GM23248 (cell line): Measurements from ENCODE around the gene RTEL1. TPM values are rescaled to one million over a fixed set of nuclear protein-coding genes. Genes with fewer than 3 reads are reported as not detected.
"Not testable (repeated sequence)": the region's sequence is repeated elsewhere in the genome, so short reads cannot be mapped to it uniquely, and the experiment has no call there.

Experiments
- DNase-seq: peaks from one replicate; pipeline ENCODE4 v3.0.0-alpha.2; 2015
- H2AFZ ChIP-seq: fragments of 200-600 bp; sonication (generic); 2 replicates; pipeline ENCODE4 v1.6.1; 2016; ENCODE audit warnings: antibody characterized with exemption
- H3F3A ChIP-seq: fragments of 200-600 bp; sonication (generic); 2 replicates; pipeline ENCODE4 v1.6.1; 2016; ENCODE audit warnings: mild to moderate bottlenecking, antibody characterized with exemption, mixed run types; ENCODE audit not compliant: insufficient read depth
- H3K27ac ChIP-seq: fragments of 200-600 bp; sonication (generic); 2 replicates; pipeline ENCODE4 v1.5.1; 2016; ENCODE audit warnings: mild to moderate bottlenecking
- H3K27me3 ChIP-seq: fragments of 200-600 bp; sonication (generic); replicated peaks from 2 replicates; pipeline ENCODE4 v1.6.1; 2016; ENCODE audit warnings: mild to moderate bottlenecking; ENCODE audit not compliant: insufficient read depth
- H3K36me3 ChIP-seq: fragments of 200-600 bp; sonication (generic); 2 replicates; pipeline ENCODE4 v1.6.1; 2016; ENCODE audit warnings: low read depth, mild to moderate bottlenecking
- H3K4me1 ChIP-seq: fragments of 200-600 bp; sonication (generic); 2 replicates; pipeline ENCODE4 v1.6.1; 2016; ENCODE audit warnings: mild to moderate bottlenecking; ENCODE audit not compliant: insufficient read depth
- H3K4me2 ChIP-seq: fragments of 200-600 bp; sonication (generic); one replicate; pipeline ENCODE4 v1.6.1; 2016; ENCODE audit warnings: mild to moderate bottlenecking; ENCODE audit not compliant: unreplicated experiment
- H3K4me3 ChIP-seq: fragments of 200-600 bp; sonication (generic); 2 replicates; pipeline ENCODE4 v1.5.1; 2016; ENCODE audit warnings: mild to moderate bottlenecking
- H3K79me2 ChIP-seq: fragments of 200-600 bp; sonication (generic); 2 replicates; pipeline ENCODE4 v1.6.1; 2016; ENCODE audit warnings: mild to moderate bottlenecking; ENCODE audit not compliant: insufficient read depth
- H3K9ac ChIP-seq: fragments of 200-600 bp; sonication (generic); 2 replicates; pipeline ENCODE4 v1.6.1; 2016; ENCODE audit warnings: mild to moderate bottlenecking
- H3K9me2 ChIP-seq: fragments of 200-600 bp; sonication (generic); 2 replicates; pipeline ENCODE4 v1.6.1; 2016; ENCODE audit warnings: mixed run types, mild to moderate bottlenecking, moderate library complexity; ENCODE audit not compliant: insufficient read depth
- H3K9me3 ChIP-seq: fragments of 200-600 bp; sonication (generic); one replicate; pipeline ENCODE4 v1.6.1; 2017; ENCODE audit warnings: low read depth
- H4K20me1 ChIP-seq: fragments of 200-600 bp; sonication (generic); 2 replicates; pipeline ENCODE4 v1.6.0; 2016; ENCODE audit not compliant: insufficient read depth
- EZH2 ChIP-seq: fragments of 200-600 bp; sonication (generic); IDR thresholded peaks from 2 replicates; pipeline ENCODE4 v1.6.1; 2018; ENCODE audit warnings: antibody characterized with exemption, mild to moderate bottlenecking; ENCODE audit not compliant: insufficient read depth, poor library complexity, severe bottlenecking
- EZH2phosphoT487 ChIP-seq: fragments of 200-600 bp; sonication (generic); IDR thresholded peaks from 2 replicates; pipeline ENCODE4 v1.6.1; 2018; ENCODE audit warnings: antibody characterized with exemption, moderate library complexity, mild to moderate bottlenecking, low read depth; ENCODE audit not compliant: insufficient read depth
- WGBS, 2 experiments: methylation state at CpG; one replicate each; pipeline ENCODE4 v1.1.6; 2015 to 2017; ENCODE audit warnings: low lambda C conversion rate in 2 of 2, low coverage in 1 of 2; ENCODE audit errors: missing lambda C conversion rate in 2 of 2; 5-methylcytosine and 5-hydroxymethylcytosine counted together
- in situ Hi-C: fragments of 300-500 bp; cut with MboI; formaldehyde crosslinking; loops from 2 replicates; pipeline ENCODE4 v1.15.0; 2020
- polyA plus RNA-seq: library from polyadenylated mRNA; unstranded; fragments of >200 nt; fragmentation: Nextera tagmentation; extraction: Ambion mirVana; gene quantifications from 2 replicates; pipeline ENCODE4 v1.2.1, GENCODE V29; 2016
- total RNA-seq: library from RNA; depleted of rRNA; stranded (reverse); fragments of >200 nt; shearing (Covaris generic); gene quantifications from 2 replicates; pipeline ENCODE4 v1.2.3, GENCODE V29; 2014; rRNA removed

The RTEL1 gene
- total RNA-seq (15.6 and 30.7 TPM in 2 replicates), polyA plus RNA-seq (8.5 and 8.6 TPM in 2 replicates)

GRCh38 chr20:63657937-63658748 lies at the start of gene RTEL1:
TSS of gene RTEL1 (plus strand) at chr20:63658312. CDS start at chr20:63659403, 1,091 bp downstream.
- Histone ChIP-seq H3K4me1 (peaks cover 13% of the 10 kb centered on the region), H4K20me1 (no peaks in the 10 kb centered on the region), H3K27me3 (no peaks in the 10 kb centered on the region), H3K9me3 (no peaks in the 10 kb centered on the region), H3K36me3 (no peaks in the 10 kb centered on the region), H3F3A (peaks cover 7% of the 10 kb centered on the region; the same call in 1 of the 2 replicates), H3K27ac (peak within 1 kb of the TSS; percentile 75), H3K9ac (peak within 1 kb of the TSS; percentile 88), H3K4me3 (peak within 1 kb of the TSS; percentile 85), H3K79me2 (peaks cover 41% of the 10 kb centered on the region), H3K9me2 (no peaks in the 10 kb centered on the region), H3K4me2 (peak within 1 kb of the TSS; percentile 78), H2AFZ (peak within 1 kb of the TSS; percentile 81)
- WGBS, 2 experiments = 2% methylated on average over 53 to 72 of the region's 73 CpGs
- peak; percentile 97 for DNase-seq
- TF ChIP-seq EZH2phosphoT487 (no peak), EZH2 (no peak)
- in situ Hi-C loops = no loop called here

GRCh38 chr20:63610581-63611435 lies 47.3 kb upstream of the RTEL1 start:
- Histone ChIP-seq H3K4me2 (no peak overlapping the region), H3K36me3 (no peaks in the 10 kb centered on the region), H3K9me2 (no peaks in the 10 kb centered on the region), H3K4me3 (no peak overlapping the region), H3K27ac (no peak overlapping the region), H3K9ac (no peak overlapping the region), H3F3A (no peaks in the 10 kb centered on the region), H3K27me3 (no peaks in the 10 kb centered on the region), H3K9me3 (no peaks in the 10 kb centered on the region), H2AFZ (no peak overlapping the region), H3K4me1 (no peaks in the 10 kb centered on the region), H4K20me1 (no peaks in the 10 kb centered on the region), H3K79me2 (peaks cover 67% of the 10 kb centered on the region)
- in situ Hi-C loops = no loop called here
- DNase-seq = no peak
- TF ChIP-seq EZH2phosphoT487 (no peak), EZH2 (no peak)
- 88 to 90% methylated on average over 17 of the region's 17 CpGs for WGBS, 2 experiments

GRCh38 chr20:63611646-63612045 lies 46.5 kb upstream of the RTEL1 start:
- H3K79me2 ChIP-seq = peaks cover 65% of the 10 kb centered on the region
- no peak overlapping the region for H3K4me2 ChIP-seq
- 95 to 96% methylated on average over 10 of the region's 10 CpGs for WGBS, 2 experiments
- no peaks in the 10 kb centered on the region for H3K4me1 ChIP-seq
- H3K27ac ChIP-seq = no peak overlapping the region
- H3K9me3 ChIP-seq = no peaks in the 10 kb centered on the region
- no peaks in the 10 kb centered on the region for H3K36me3 ChIP-seq
- no peak for DNase-seq
- in situ Hi-C loops = no loop called here
- H3K9me2 ChIP-seq = no peaks in the 10 kb centered on the region
- no peaks in the 10 kb centered on the region for H3F3A ChIP-seq
- TF ChIP-seq EZH2phosphoT487 (no peak), EZH2 (no peak)
- no peak overlapping the region for H2AFZ ChIP-seq
- no peak overlapping the region for H3K9ac ChIP-seq
- no peaks in the 10 kb centered on the region for H3K27me3 ChIP-seq
- no peaks in the 10 kb centered on the region for H4K20me1 ChIP-seq
- no peak overlapping the region for H3K4me3 ChIP-seq

- Histone ChIP-seq H4K20me1 (no peaks in the 10 kb centered on the region), H3K27ac (no peak overlapping the region), H3K79me2 (peaks cover 67% of the 10 kb centered on the region), H3F3A (no peaks in the 10 kb centered on the region), H3K4me1 (no peaks in the 10 kb centered on the region), H3K9ac (no peak overlapping the region), H3K9me3 (no peaks in the 10 kb centered on the region), H3K36me3 (0 out of 2 replicates have a peak, but pooled peaks cover 5% of the 10 kb centered on the region), H3K4me2 (no peak overlapping the region), H3K4me3 (no peak overlapping the region), H3K9me2 (no peaks in the 10 kb centered on the region), H3K27me3 (no peaks in the 10 kb centered on the region), H2AFZ (no peak overlapping the region)
- WGBS, 2 experiments = 76 to 78% methylated on average over 20 of the region's 20 CpGs
- TF ChIP-seq EZH2phosphoT487 = no peak
- no peak for TF ChIP-seq EZH2
- DNase-seq = no peak
- in situ Hi-C loops = no loop called here
Observed at GRCh38 chr20:63612276-63612931, 45.7 kb upstream of the RTEL1 start.

- H3K4me1 ChIP-seq, H3K4me3 ChIP-seq, H4K20me1 ChIP-seq, in situ Hi-C loops, H3K9me3 ChIP-seq, H3K27me3 ChIP-seq, H3K4me2 ChIP-seq, DNase-seq, H3K9ac ChIP-seq, H3K9me2 ChIP-seq, H3K36me3 ChIP-seq, H2AFZ ChIP-seq, H3K27ac ChIP-seq, H3F3A ChIP-seq: not testable (repeated sequence)
- 84 to 87% methylated on average over 17 to 18 of the region's 18 CpGs for WGBS, 2 experiments
- peaks cover 78% of the 10 kb centered on the region for H3K79me2 ChIP-seq
Observed at GRCh38 chr20:63613863-63614594, 44.1 kb upstream of the RTEL1 start.
